ENCODE results near the gene EFCAB11.

EFCAB11 gene

DNA sequence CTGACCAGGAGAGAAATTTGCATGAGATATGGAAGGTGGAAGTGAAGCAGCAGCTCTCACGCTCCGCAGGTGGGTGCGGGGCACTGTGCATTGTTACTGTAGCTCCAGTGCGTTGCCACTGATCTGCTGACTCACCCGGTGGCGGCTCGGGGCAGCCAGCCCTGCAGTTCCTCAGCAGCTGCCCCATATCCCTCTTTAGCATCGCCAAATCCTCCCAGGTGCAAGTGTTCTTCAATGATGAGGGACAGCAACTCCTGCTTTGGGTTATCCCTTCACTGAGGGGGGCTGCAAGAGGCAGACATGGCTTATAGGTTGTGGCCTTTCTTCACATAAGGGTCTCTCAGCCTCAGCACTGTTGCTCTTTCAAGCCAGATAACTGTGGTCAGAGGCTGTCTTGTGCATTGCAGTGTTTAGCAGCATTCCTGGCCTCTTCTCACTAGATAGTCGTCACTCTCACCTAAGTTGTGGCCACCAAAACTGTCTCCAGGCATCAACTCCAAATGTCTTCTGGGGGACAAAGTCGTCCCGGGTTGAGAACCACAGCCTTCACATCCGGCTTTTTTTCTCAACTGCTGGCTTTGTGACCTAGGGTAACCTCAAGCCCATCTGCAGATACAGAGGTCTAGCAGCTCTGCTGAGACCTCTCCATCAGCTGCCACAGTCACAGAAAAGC, 180.8 kb downstream of the EFCAB11 start:
- FAIRE-seq (no peak), DNase-seq (ENCODE audit: low spot score) (peak; percentile 76)

DNA sequence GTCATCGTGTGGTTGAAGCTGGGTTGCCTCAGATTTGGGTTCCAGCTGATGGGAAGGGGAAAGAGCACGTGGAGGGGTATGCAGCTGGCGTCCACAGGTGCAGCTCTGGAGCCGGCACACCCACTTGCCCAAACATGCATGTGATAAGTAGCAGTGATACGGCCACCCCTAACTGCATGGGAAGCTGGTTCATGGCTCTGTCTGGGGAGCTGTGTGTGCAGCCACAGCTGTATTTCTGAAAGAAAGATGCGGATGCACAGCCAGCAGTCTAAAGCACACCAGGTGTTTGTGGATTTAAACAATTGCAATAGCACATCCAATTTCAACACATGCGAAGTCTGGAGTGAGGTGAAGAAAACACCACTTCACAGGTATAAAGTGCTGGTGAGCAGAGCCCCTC, 181.4 kb downstream of the EFCAB11 start:
- DNase-seq (ENCODE audit: low spot score) (no peak), FAIRE-seq (no peak)

DNA sequence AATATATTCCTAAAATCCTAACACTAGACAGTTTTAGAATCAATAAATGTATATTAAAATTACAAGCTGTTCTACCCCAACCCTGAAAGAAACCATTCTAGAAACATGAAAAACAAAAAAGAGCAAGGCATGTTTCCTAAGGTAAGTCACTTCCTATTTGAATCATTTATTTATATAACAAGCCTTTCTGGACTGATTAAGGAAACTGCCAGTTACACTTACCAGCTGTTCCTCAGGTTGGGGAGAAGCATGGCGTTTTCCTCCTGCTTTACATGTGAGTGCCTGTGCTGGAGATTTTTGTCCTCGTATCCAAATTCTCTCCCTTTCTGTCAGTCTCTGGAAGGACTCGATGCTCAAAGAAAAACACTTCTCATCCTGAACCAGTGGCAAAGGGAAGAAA, 183.3 kb downstream of the EFCAB11 start:
- FAIRE-seq = no peak
- no peak for DNase-seq (ENCODE audit: low spot score)

DNA sequence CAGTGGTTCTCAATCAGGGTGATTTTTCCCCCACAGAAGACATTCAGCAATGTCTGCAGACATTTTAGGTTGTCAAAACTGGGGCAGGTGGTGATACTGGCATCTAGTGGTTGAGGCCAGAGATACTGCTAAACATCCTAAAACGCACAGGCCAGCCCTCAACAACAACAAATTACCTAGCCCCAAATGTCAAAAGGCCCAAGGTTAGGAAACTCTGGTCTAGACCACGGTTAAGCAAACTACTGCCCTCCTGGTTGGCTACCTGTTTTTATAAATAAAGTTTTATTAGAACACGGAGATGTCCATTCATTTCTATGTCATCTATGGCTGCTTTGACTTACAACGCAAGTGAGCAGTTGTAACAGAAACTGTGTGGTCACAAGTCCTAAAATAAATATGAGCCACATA, 186.7 kb downstream of the EFCAB11 start:
- DNase-seq (ENCODE audit: low spot score) (peak; percentile 26), FAIRE-seq (no peak)

DNA sequence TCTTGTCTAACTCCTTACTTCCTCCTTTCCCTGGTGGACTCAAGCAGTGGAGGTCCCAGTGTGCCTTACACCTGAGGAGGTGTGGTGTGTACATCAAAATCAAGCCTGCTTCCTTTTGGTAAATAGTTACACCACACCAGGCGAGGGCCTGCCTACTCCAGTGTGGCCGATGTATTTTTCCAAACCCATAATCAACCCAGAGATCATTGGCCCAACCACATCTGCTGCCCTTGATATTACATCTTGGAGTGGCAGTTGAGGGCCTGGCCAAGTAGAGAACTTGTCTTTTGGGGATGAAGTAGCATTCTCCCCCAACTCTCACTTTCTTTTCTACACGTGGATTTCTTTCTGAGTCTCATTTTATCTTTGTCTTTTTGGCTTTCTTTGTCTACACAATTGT, 187.4 kb downstream of the EFCAB11 start:
- no peak for DNase-seq (ENCODE audit: low spot score)
- FAIRE-seq = no peak

DNA sequence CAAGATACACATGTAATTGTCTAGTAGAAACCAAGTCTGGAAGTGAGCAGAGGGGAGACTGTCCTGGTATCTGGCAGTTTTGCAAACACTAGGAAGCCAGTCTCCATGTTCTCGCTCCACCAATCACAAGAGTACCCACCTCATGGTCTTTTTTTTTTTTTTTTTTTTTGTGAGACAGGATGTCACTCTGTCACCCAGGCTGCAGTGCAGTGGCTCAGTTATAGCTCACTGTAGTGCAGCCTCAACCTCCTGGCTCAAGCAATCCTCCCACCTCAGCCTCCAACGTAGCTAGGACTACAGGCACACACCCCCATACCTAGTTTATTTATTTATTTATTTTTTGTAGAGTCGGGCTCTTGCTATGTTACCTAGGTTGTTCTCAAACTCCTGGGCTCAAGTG, 189.2 kb downstream of the EFCAB11 start:
- DNase-seq (ENCODE audit: low spot score) = no peak
- FAIRE-seq = no peak

DNA sequence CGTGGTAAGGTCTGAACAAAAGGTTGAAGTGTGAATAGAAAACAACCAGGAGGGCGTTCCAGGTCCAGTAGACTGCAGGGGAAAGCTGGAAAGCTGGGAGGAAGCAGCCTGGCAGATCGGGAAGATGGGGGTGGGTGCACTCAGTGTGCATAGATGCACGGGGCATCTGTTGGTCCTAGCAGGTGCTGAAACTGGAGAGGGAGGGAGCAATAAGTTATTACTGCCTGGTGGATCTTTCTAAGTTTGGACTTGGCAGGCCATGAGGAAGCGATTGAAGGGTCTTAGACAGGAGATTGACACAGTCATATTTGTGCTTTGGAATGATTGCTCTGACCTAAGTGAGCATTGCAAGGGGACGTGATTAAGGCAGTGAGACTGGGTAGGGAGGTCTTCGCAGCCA, 194.4 kb downstream of the EFCAB11 start:
- DNase-seq (ENCODE audit: low spot score) = no peak
- FAIRE-seq = no peak

DNA sequence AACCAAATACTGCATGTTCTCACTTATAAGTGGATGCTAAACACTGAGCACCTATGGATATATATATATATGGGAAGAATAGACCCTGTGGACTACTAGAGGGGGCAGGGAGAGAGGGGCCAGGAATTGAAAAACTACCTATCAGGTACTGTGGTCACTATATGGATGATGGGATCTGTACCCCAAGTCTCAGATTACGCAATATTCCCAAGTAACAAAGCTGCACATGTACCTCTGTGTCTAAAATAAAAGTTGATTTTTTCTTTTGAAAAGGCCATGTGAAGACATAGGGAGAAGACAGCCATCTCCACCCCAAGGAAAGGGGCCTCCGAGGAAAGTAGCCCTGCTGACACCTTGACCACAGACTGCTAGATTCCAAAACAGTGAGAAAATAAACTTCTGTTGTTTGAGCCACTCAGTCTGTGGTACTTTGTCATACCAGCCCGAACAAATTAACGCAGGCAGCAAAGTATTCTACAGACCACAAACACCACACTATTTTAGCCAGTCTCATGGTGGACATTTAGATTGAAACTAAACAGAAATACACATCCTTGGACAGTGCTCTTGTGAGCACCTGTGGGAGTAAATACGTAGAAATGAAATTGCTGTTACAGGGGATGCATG, 197.1 kb downstream of the EFCAB11 start:
- no peak for FAIRE-seq

DNA sequence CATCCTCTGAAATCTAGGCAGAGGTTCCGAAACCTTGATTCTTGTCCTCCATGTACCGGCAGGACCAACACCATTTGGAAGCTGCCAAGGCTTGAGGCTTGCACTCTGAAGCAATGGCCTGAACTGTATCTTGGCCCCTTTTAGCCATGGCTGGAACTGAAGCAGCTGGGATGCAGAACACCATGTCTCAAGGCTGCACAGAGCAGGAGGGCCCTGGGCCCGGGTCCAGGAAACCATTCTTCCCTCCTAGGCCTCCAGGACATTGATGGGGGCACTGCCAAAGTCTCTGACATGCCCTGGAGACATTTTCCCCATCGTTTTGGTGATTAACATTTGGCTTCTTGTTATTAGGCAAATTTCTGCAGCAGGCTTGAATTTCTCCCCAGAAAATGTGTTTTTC, 198.7 kb downstream of the EFCAB11 start:
- DNase-seq (ENCODE audit: low spot score) = no peak
- FAIRE-seq = no peak

More for the DNA sequence above, 197.1 kb downstream of the EFCAB11 start:
- no peak for DNase-seq (ENCODE audit: low spot score)

DNA sequence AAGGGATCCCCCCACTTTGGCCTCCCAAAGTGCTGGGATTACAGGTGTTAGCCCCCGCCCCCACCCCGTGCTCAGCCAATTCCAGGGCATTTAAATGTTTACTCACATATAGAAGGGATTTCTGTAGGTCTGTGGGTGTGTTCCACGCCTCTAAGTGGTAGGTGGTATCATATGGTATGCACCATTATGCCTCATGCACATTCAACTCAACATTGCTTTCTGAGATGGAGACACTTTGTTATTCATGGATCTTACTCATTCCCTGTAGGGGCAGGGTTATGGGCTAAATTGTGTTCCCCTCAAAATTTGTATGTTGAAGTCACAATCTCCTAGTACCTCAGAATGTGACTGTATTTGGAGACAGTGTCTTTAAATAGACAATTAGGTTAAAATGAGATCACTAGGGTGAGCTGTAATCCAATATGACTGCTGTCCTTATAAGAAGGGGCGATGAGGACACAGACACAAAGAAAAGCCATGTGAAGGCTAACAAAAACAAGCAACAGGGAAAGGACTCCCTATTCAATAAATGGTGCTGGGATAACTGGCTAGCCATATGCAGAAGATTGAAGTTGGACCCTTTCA, 200.6 kb downstream of the EFCAB11 start:
- DNase-seq (ENCODE audit: low spot score) = no peak
- FAIRE-seq = no peak

DNA sequence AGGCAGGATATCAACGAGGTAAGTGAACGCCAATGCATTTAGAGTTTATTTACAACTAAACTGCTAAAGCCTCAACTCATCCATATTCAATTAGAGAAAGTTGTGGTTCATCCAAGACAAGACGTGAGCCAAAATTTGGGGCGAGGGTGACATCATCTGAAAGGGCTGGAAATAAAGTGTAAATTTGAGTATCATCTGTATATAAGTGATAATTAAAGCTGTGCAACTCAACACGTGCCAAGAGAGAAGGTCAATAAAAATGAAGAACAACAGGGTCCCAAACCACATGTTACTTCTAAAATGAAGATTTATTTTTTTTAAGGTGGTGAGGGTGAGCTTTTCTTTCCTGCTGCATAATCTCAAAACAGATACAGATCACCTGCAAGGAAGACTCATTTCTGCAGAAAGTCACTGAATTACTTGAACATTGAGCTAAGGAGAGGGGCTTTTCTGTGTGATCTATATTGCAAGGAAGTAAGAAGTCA, 203.6 kb downstream of the EFCAB11 start:
- FAIRE-seq = no peak
- DNase-seq (ENCODE audit: low spot score) = no peak

DNA sequence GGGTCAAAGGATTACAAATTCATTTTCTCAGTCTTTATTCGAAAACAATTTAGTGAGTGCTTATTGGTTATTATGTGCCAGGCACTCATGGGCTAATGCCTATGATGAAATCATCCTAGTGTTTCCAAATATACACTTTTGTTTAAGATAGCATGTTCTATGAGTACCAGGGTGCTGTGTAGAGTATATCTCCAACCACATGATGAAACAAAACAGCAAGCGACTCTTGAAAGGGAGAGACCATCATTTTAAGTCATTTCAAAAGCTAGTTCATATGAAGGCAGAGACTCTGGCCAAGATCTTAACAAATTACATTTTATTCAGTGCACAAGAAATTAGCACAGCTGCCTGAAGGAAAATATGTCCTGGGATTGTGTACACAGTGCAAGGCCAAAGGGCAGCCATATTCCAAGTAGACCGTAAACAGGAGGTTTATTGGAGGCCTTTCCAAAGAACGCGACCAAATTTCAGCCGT, 204.2 kb downstream of the EFCAB11 start:
- no peak for DNase-seq (ENCODE audit: low spot score)

DNA sequence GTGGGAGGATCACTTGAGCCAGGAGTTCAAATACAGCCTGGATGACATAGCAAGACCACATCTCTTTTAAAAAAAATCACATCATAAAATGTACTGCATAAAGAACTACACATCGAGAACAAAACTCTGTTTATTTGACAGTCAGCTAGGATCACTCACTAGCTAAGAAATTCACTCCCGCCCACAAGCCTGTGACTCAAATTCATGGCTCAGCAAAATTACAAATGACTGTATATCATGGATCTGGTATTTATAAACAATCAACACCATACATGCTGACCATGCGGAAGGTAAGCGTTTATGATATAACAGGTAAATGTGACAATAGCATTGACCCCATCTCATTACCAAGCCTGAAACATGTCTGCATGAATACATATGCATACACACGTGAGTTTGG, 206.5 kb downstream of the EFCAB11 start:
- FAIRE-seq = no peak
- DNase-seq (ENCODE audit: low spot score) = no peak

More for the DNA sequence above, 204.2 kb downstream of the EFCAB11 start:
- FAIRE-seq = no peak

DNA sequence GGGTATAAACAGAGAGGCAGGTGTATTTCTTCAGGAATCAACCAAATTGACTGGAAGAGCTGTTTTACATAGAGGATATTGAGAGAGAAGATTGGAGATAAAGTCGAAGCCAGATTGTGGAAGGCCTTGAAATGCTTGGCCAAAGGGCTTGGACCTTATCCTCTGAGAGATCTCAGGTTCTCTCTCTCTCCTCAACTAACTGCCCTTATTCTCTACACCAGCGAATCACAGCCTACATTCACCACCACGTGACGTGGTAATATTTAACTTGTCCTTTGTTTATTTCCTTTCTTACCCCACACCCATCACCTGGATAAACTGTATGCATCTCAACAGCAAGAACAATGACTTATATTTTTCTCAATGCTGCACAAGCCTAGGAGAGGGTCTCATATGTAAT, 207.4 kb downstream of the EFCAB11 start:
- no peak for DNase-seq (ENCODE audit: low spot score)
- FAIRE-seq = no peak

DNA sequence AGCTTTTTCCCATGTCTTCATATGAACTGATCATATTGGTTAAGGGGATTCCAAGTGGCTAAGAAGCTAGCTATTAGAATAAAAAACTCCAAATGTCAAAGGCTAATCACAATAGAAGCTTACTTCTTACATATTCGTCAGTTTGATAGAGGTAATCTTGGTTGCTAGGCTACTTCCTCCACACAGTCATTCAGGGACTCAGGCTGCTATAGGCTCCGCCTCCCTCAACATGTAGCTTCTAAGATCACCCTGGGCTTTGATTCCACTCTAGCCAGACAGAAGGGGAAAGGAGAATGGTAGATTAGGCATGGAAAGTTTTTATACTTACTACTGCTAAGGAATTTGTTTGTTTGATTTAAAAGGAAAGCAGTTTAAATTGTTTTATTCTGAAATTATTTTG, 207.9 kb downstream of the EFCAB11 start:
- DNase-seq (ENCODE audit: low spot score) (no peak), FAIRE-seq (no peak)

DNA sequence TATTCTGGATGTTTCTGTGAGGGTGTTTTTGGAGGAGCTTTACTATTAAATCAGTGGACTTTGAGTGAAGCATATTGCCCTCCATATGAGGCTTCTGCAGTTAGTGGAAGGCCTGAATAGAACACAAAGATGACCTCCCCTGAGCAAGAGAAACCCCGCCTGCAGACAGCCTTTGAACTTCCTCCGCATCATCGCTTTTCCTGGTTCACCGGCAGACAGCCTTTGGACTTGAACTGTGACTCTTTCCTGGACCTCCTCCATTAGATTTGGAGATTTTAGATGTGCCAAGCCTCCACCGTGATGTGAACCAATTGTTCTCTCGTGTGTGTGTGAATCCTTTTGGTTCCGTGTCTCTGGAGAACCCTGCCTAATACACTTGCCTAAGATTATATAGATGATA, 208.4 kb downstream of the EFCAB11 start:
- FAIRE-seq (no peak), DNase-seq (ENCODE audit: low spot score) (no peak)

Data from urothelium cell line (cell line).